ENCODE measurements around the gene IFNL1.

DNA sequence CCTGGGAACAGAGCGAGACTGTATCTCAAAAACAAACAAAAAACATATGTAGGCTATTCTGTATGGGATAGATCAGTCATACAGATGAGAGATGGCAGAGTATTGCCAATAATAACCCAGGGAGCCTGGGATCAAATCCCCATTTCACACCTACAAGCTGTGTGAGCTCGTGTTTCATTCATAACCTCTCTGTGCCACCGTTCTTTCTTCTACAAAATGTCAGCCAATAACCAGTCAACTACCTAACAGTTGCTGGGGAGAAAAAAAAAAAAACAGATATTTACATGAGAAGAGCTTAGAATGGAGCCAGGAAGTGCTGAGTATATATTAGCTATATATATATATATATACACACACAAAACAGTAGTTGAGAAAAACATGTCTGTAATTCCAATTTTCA, 34.5 kb upstream of the IFNL1 start:
- TF ChIP-seq, protein P1, sequence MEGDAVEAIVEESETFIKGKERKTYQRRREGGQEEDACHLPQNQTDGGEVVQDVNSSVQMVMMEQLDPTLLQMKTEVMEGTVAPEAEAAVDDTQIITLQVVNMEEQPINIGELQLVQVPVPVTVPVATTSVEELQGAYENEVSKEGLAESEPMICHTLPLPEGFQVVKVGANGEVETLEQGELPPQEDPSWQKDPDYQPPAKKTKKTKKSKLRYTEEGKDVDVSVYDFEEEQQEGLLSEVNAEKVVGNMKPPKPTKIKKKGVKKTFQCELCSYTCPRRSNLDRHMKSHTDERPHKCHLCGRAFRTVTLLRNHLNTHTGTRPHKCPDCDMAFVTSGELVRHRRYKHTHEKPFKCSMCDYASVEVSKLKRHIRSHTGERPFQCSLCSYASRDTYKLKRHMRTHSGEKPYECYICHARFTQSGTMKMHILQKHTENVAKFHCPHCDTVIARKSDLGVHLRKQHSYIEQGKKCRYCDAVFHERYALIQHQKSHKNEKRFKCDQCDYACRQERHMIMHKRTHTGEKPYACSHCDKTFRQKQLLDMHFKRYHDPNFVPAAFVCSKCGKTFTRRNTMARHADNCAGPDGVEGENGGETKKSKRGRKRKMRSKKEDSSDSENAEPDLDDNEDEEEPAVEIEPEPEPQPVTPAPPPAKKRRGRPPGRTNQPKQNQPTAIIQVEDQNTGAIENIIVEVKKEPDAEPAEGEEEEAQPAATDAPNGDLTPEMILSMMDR (IDR thresholded peaks at IDR 0.05 in 4 of 5, conservative IDR thresholded peaks at IDR 0.05 in 1 of 5): no peak
- no peak for TF ChIP-seq POLR2A (IDR thresholded peaks at IDR 0.05)
